Measurements from ENCODE around the gene ZNF217.
"Not testable (repeated sequence)": the region's sequence is repeated elsewhere in the genome, so short reads cannot be mapped to it uniquely, and the experiment has no call there.

Gene ZNF217

GRCh38 chr20:53581444-53582250 lies 12.0 kb downstream of the ZNF217 start:
- DNase-seq: no peak

DNA sequence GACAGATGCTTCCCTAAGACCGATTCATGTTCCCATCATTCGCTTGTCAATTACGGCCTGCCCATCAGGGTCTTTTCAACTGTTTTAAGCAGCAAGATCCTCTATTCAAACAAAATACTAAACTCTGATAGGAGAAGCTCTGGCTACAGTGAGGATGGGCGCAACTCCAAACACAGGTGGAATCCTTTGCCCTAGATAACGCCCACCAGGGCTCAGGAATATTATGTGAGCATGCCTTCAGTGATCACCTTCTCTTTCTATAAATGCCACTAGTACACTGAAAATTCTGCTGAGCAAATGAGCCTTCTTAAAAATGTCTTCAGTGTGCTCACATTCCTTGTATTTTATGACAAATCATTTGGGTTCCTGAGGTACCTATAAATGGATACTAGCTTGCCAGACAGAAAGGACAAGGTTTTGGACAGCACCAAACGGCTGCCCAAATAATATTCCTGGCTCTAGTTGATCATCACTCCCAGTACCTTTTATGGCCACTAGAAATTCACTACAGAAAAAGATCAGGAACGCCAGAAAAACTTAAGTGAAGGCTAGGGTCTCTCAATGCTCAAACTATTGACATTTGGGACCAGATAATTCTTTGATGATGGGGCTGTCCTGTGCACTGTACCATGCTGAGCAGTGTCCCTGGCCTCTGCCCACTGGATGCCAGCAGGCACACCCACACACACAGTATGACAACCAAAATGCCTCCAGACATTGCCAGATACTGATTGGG lies 13.1 kb downstream of the ZNF217 start:
- DNase-seq: no peak

- peak; percentile 76 for DNase-seq
Observed at GRCh38 chr20:53579581-53580375, 13.9 kb downstream of the ZNF217 start.

GRCh38 chr20:53579266-53579580 lies 14.4 kb downstream of the ZNF217 start:
- no peak for DNase-seq

GRCh38 chr20:53578492-53579222 lies 15.0 kb downstream of the ZNF217 start:
- DNase-seq: peak; percentile 88

DNA sequence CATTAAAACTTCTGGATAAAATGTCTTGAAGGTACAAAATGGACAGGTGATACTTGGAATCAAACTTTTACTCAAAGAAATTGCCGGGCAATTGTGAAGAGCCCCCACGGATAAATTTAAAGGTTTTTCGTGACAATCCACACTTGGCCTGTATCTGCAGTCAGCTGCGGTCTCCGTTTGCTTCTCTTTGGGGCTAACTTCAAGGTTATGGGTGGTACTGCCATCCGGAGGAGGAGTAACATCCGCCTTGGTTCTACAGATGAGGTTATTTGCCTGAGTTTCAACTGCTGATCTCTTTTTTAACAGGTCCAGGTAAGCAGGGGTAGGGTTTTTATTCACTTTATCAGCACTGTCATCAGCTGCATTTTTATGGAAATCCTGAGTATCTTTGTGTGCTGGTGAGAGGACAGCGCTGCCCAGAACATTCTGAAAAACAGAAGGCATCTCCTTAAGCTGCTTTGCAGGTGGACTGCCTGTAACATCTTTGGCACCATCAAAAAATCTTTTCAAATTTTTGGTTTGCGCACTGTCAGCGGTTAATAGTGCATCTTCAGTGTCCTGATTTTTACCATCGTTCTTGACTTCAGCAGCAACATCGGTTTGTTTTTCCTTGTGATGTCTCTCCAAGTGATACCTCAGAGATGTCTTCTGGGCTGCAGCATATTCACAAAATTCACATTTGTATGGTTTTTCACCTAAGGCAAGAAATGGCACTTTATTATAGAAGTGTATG lies 16.9 kb downstream of the ZNF217 start:
- DNase-seq: no peak

- no peak for DNase-seq
Observed at GRCh38 chr20:53576195-53576580, 17.5 kb downstream of the ZNF217 start.

- DNase-seq: no peak
Observed at GRCh38 chr20:53575481-53576194, 18.0 kb downstream of the ZNF217 start.

GRCh38 chr20:53574819-53575218 lies 18.8 kb downstream of the ZNF217 start:
- DNase-seq: no peak

GRCh38 chr20:53574259-53574789 lies 19.3 kb downstream of the ZNF217 start:
- no peak for DNase-seq

DNA sequence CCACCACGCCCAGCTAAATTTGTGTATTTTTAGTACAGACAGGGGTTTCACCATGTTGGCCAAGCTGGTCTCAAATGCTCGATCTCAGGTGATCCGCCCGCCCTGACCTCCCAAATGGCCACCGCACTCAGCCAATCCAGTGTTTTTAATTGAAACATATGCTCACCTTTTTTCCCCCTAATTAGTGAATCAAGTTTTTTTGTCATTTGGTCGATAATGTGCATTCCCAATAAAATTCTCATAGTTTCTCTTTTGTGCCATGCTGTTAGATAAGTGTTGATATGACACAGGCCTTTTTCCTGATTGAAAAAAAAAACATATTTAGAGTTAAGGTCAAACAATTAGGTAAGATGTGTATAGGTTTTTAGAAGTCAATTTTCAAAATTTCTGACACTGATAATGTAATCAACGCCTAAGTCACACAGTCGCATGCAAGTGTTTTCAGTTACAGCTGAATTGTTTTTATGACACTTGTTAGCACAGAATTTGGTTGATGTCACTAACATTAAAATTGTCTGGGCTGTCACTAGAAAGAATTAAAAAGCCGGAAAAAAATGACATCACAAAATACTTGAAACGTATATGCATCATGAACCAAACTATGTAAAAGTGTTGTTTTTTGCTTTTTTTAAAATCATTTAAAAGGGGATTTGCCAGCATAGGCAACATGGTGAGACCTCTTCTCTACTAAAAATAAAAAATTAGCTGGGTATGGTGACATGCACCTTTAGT lies 21.9 kb downstream of the ZNF217 start:
- no peak for DNase-seq

- DNase-seq: no peak
Observed at GRCh38 chr20:53570446-53571276, 23.0 kb downstream of the ZNF217 start.

DNA sequence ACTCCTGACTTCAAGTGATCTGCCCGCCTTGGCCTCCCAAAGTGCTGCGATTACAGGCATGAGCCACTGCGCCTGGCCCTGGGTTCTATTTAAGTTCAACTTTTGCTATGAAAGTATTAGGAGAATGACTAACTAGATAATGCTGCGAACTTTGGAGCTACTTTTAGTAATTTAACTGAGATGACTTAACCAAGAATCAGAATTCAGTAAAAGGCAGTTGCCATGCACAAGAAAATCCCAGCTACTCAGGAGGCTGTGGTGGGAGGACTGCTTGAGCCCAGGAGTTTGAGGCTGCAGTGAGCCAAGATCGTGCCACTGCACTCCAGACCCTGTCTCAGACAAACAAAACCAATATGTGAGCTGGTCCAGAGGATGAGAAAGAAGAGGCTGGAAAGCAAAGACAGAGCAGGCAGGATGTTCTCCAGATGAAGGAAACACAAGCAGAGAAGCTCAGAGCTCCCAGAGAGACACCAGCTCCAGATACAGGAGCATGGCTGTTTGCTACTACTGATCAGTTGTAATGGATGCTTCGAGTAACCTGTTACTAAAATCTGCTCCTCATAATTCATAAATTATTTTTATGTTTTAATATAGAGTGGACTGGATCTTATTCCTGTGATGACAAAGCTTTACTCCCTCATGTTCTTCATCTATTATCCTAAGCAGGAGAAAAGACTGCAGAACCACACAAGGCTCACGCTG lies 23.9 kb downstream of the ZNF217 start:
- DNase-seq: no peak

DNA sequence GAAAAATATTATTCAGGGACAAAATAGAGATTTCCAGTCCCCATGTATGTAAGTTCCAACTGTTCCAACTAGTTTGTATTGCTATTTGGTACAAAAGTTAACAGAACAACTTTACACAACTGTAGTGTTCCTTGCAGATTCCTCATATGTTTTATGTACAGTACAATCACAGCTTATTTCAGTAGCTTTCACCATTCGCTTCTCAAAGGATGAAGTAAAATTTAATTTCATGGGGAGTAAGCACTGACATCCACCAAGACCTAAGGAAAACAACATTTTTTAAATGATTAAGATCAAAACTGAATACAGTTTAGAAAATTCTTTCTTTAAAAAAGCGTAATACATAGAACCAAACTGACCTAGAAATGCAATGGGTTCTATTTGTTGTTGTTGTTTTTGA lies 24.6 kb downstream of the ZNF217 start:
- no peak for DNase-seq

DNA sequence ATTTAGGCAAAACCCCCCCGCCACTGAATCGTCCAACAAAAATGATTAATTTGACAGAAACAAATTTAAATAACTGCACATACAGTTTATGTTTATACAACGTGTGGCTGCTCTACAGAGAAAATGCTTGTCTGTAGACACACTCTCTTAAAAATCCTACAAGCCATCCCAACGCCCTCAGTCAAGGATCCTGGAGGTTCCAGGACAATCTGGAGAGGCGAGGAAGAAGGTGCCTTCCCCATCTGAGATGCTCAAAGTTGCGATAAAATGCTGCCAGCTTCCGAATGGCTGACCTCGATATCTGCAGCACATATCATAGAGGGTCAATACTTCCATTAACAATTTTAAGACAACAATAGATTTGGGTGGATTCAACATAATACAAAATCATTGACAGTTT lies 25.3 kb downstream of the ZNF217 start:
- no peak for DNase-seq

- no peak for DNase-seq
Observed at GRCh38 chr20:53567379-53567917, 26.2 kb downstream of the ZNF217 start.

- not testable (repeated sequence) for DNase-seq
Observed at GRCh38 chr20:53566623-53567022, 27.0 kb downstream of the ZNF217 start.

DNA sequence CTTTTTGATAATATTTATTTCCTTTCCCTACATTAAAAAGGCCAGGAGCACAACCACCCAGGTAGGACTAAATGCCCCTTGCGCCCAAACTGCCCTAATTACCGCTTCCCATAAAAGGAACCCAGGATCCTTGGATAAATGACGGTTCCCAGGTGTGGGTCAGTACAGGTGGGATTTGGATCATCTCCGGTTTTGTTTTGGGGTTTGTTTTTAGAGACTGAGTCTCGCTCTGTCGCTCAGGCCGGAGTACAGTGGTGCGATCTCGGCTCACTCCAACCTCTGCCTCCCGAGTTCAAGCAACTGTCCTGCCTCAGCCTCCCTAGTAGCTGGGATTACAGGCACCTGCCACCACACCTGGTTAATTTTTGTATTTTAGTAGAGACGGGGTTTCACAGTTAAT lies 28.4 kb downstream of the ZNF217 start:
- DNase-seq: no peak

Measured in fibroblast of upper back skin (primary cell).